NOMO-1 treated with DMSO at 0.1 percent for 48 hours (cell line): ENCODE results near the gene C1orf116.

Source experiments
- DNase-seq: peaks from one replicate; lab custom pipeline; 2025; ENCODE audit not compliant: unreplicated experiment; lab: John Stamatoyannopoulos, UW

C1orf116 gene

GRCh38 chr1:207032528-207033017, at the start of gene C1orf116:
TSS of gene C1orf116 (minus strand) at chr1:207032756. CDS start at chr1:207027598, 5,158 bp downstream.
- no peak for DNase-seq

- DNase-seq, result no peak
Measured at GRCh38 chr1:207081806-207082205, 49.2 kb upstream of the C1orf116 start.

GRCh38 chr1:207081088-207081487, 48.5 kb upstream of the C1orf116 start:
- no peak for DNase-seq

- DNase-seq, result no peak
Measured at GRCh38 chr1:207079706-207080241, 47.2 kb upstream of the C1orf116 start.

GRCh38 chr1:207078578-207079132, 46.1 kb upstream of the C1orf116 start:
- DNase-seq, result no peak

- DNase-seq, result peak; percentile 82
Measured at GRCh38 chr1:207077470-207078377, 45.2 kb upstream of the C1orf116 start.

- no peak for DNase-seq
Measured at GRCh38 chr1:207077012-207077411, 44.5 kb upstream of the C1orf116 start.

GRCh38 chr1:207076181-207076955, 43.8 kb upstream of the C1orf116 start:
- no peak for DNase-seq

GRCh38 chr1:207073906-207074820, 41.6 kb upstream of the C1orf116 start:
- no peak for DNase-seq

- DNase-seq, result no peak
Measured at GRCh38 chr1:207072233-207072632, 39.7 kb upstream of the C1orf116 start.

- DNase-seq, result no peak
Measured at GRCh38 chr1:207071426-207071825, 38.9 kb upstream of the C1orf116 start.

GRCh38 chr1:207070811-207071210, 38.3 kb upstream of the C1orf116 start:
- DNase-seq, result peak; percentile 68

- no peak for DNase-seq
Measured at GRCh38 chr1:207069858-207070506, 37.4 kb upstream of the C1orf116 start.

GRCh38 chr1:207069061-207069460, 36.5 kb upstream of the C1orf116 start:
- no peak for DNase-seq

- DNase-seq, result no peak
Measured at GRCh38 chr1:207067665-207068064, 35.1 kb upstream of the C1orf116 start.

GRCh38 chr1:207067185-207067584, 34.6 kb upstream of the C1orf116 start:
- no peak for DNase-seq

- DNase-seq, result no peak
Measured at GRCh38 chr1:207064561-207064960, 32.0 kb upstream of the C1orf116 start.

GRCh38 chr1:207063014-207063413, 30.5 kb upstream of the C1orf116 start:
- DNase-seq, result no peak

- no peak for DNase-seq
Measured at GRCh38 chr1:207062058-207062457, 29.5 kb upstream of the C1orf116 start.

GRCh38 chr1:207060596-207060995, 28.0 kb upstream of the C1orf116 start:
- no peak for DNase-seq
